GM21360 (cell line): ENCODE results near the gene C12orf57.
A peak's percentile ranks its signal among the peaks of the same experiment; 100 is the strongest.

Experiments used
- ATAC-seq: cut with Tn5 transposase; IDR thresholded peaks from one replicate; pipeline ENCODE4 v1.9.1; 2021; ENCODE audit warnings: mild to moderate bottlenecking, moderate library complexity; ENCODE audit not compliant: unreplicated experiment

Gene C12orf57

GRCh38 chr12:6952121-6952862, 8.5 kb downstream of the C12orf57 start:
- ATAC-seq, result no peak

GRCh38 chr12:6952863-6953441, 9.1 kb downstream of the C12orf57 start:
- no peak for ATAC-seq

GRCh38 chr12:6953442-6954315, 9.9 kb downstream of the C12orf57 start:
- ATAC-seq, result peak; percentile 33

- no peak for ATAC-seq
These were observed 10.7 kb downstream of the C12orf57 start for GRCh38 chr12:6954316-6955107.

DNA sequence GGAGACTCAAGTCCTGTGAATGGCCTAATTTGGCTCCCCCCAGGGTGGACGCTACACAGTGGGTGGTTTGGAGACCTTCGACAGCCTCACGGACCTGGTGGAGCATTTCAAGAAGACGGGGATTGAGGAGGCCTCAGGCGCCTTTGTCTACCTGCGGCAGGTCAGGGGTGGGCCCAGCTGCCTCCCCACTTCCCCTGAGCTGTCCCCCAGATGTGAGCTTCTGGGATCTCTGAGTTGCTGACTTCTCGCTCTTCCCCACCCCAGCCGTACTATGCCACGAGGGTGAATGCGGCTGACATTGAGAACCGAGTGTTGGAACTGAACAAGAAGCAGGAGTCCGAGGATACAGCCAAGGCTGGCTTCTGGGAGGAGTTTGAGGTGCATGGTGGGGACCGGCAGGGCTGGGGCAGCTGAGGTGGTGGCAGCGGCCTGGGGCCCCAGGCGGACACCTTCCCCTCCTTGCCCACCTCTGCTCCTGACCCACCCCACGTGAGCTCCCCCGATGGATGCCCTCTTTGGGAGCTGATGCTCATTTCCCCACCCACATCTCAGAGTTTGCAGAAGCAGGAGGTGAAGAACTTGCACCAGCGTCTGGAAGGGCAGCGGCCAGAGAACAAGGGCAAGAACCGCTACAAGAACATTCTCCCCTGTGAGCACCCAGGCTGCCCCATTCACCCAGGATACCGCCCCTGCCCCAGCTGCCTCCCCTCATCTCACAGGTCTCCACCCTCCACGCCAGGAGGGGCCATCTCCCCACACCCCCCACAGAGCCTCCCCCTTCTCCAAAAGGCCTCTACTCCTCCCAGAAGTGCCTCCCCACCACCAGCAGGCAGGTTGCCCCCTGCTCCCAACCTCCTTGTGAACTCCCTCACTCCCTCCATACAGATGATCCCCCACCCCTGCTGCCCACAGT, 11.5 kb downstream of the C12orf57 start:
- no peak for ATAC-seq

DNA sequence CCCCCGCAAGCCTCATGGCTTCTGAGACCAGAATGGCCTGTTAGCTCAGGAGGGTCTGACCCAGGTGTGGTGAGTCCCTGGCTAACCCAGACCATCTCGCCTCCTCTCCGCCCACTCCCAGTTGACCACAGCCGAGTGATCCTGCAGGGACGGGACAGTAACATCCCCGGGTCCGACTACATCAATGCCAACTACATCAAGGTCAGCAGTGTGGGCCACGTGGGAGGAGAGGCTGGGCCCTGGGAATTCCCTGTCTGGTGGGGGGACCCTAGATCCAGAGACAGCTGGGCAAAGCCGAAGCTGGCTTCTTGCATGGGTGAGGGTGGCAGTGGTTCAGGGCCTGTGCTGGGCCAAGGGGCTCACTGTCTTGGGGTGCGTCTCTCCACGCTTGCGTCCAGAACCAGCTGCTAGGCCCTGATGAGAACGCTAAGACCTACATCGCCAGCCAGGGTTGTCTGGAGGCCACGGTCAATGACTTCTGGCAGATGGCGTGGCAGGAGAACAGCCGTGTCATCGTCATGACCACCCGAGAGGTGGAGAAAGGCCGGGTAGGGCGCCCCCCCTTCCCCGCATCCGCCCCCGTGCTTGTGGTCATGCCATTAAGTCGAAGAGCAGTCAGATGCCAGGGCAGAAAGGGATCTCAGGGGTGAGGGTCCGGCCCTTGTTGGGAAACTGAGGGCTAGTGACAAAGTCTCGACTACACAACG, 12.4 kb downstream of the C12orf57 start:
- ATAC-seq, result no peak

GRCh38 chr12:6957151-6957701, 13.4 kb downstream of the C12orf57 start:
- no peak for ATAC-seq

DNA sequence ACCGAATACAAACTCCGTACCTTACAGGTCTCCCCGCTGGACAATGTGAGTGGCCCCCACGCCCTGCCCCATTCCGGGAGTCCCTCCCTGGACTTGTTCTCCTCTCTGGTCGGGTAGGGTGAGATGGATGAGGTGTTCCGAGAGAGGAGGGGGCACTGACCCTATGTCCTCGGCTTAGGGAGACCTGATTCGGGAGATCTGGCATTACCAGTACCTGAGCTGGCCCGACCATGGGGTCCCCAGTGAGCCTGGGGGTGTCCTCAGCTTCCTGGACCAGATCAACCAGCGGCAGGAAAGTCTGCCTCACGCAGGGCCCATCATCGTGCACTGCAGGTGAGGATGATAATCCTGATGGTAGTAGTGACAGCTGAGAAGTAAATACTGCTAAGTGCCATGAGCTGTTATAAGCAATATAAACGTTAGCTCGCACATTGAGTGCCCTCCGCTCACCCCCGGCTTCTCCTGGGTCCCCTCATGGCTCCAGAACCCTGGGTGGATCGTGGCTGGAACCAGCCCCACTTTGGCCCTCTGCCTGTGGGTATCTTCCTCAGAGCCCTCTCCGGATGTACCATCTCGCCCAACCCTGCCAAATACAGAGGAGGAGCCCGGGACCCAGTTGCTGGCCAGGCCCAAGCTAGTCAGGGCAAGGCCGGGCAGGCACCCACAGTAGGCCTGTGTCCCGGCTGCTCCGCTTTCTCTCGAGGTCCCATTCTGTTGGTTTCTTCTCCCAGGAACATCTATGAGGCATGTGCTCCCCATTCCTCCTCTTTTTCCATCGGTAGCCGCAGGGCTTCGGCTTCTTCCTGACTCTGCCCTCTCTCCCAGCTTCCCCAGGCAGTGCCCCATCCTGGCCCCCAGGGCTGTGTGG, 14.2 kb downstream of the C12orf57 start:
- ATAC-seq, result no peak

- no peak for ATAC-seq
These were observed 14.8 kb downstream of the C12orf57 start for GRCh38 chr12:6958609-6959057.

GRCh38 chr12:6959058-6959804, 15.4 kb downstream of the C12orf57 start:
- peak; percentile 33 for ATAC-seq

DNA sequence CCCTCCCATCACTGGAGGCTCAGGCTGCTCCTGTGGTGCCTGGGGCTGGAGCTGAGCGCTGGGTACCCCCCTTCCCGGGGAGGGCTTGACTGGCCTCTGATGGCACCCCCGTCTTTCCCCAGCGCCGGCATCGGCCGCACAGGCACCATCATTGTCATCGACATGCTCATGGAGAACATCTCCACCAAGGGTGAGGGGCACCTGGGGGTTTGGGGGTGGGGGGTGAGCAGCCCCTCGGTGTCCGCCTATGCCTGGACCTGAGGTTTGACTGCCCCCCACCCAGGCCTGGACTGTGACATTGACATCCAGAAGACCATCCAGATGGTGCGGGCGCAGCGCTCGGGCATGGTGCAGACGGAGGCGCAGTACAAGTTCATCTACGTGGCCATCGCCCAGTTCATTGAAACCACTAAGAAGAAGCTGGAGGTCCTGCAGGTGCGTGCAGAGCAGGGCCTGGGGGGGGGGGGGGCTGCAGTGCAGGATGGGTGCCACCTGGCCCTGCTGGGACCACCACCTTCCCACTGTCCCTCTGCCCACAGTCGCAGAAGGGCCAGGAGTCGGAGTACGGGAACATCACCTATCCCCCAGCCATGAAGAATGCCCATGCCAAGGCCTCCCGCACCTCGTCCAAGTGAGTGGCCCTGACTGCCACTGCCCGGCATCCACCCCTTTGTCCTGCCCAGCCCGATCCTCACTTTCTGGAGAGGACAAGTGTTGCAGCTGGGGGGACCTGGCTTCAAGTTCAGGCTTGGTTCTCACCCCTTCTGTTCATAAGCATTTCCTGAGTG, 16.2 kb downstream of the C12orf57 start:
- ATAC-seq, result no peak

DNA sequence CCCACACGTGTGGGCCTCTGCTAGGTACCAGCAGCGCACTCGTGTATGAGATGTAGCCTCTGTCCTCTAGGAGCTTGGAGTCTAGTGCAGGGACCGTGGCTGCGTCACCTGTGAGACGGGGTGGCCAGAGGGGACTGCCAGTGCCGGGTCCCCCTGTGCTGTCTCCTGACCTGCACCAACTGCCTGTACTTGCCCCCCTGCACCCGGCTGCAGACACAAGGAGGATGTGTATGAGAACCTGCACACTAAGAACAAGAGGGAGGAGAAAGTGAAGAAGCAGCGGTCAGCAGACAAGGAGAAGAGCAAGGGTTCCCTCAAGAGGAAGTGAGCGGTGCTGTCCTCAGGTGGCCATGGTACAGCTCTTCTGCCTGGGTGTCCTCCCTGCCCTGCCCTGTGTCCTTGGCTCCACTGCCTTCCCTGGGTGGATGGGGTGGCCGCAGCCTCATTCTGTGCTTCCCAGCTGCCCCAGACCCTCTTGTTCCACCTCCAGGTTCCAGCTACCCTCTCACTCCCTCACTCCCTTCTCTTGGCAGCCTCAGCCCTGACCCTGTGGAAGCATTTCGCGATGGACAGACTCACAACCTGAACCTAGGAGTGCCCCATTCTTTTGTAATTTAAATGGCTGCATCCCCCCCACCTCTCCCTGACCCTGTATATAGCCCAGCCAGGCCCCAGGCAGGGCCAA, 16.9 kb downstream of the C12orf57 start:
- no peak for ATAC-seq

DNA sequence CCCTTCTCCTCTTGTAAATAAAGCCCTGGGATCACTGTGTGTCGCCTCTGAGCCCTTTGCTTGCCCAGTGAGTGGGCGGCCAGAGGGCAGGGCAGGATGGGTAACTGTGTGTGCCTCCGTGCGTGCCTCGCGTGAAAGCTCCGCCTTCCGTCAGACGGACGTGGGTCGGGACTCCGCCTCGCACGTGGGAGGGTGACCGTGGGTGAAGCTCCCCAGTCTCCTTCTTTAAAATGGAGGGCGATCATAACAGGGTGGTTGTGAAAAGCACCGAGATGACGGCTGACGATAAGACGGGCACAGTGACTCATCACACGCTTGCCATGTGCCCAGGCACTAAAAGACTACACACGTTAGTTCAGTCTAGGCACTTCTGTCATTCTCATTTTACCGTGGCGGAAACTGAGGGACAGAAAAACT, 17.5 kb downstream of the C12orf57 start:
- no peak for ATAC-seq

DNA sequence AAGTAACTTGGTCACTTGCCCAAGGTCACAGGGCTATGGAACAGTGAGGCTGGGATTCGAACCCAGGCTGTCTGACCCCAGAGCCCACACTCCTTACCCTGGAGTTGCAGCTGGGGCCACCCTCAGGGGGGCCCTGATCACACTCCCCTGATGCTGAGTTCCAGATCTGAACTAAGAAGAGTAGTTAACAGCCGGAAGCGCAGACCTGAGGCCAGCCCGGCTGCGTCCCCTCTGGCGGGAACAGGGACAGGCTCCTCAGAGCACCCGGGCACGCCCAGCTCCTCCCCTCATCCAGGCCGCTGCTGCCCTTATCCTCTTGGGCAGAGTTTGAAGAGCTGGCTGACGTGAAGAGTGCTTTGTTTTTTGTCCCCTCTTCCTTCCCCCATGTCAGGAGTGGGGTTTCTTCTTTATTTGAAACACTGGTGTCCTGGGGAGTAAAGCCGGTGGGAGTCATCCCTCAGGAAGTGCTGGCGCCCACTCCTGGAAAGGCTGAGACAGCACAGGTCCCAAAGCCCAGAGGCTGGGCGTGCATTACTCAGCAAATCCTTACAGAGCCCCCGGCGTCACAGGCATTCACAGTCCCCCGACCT, 18.0 kb downstream of the C12orf57 start:
- no peak for ATAC-seq

GRCh38 chr12:6962285-6963015, 18.6 kb downstream of the C12orf57 start:
- ATAC-seq, result no peak
